Activated CD4-positive, alpha-beta T cell treated with anti-CD3 and anti-CD28 coated beads for 36 hours (primary cell): Measurements from ENCODE around the gene KIAA1217. TPM values are rescaled to one million over a fixed set of nuclear protein-coding genes. Genes with fewer than 3 reads are reported as not detected.

Experiments
- ATAC-seq: fragments of 200-7000 bp; cut with Tn5 transposase; one replicate; pipeline ENCODE4 v1.10.0; 2021; ENCODE audit warnings: mild to moderate bottlenecking, moderate library complexity
- CTCF ChIA-PET: fragments of 350-600 bp; sonication (Branson Sonifier 250); formaldehyde crosslinking; loops from one replicate; lab custom pipeline; 2021; ENCODE audit warnings: antibody characterized with exemption; lab: Charles Lee
- POLR2A ChIA-PET: fragments of 350-600 bp; sonication (Branson Sonifier 250); formaldehyde crosslinking; loops from one replicate; lab custom pipeline; 2021; ENCODE audit warnings: antibody characterized with exemption, inconsistent platforms; lab: Charles Lee
- DNase-seq: peaks from one replicate; pipeline ENCODE4 v3.0.0-alpha.2; 2020
- H3K27ac Mint-ChIP-seq: one replicate; pipeline ENCODE4 v1.8.0; 2021; ENCODE audit warnings: mixed read lengths
- H3K27me3 Mint-ChIP-seq: one replicate; pipeline ENCODE4 v1.8.0; 2021; ENCODE audit warnings: mixed read lengths
- H3K36me3 Mint-ChIP-seq: one replicate; pipeline ENCODE4 v1.8.0; 2021; ENCODE audit warnings: low read depth, mixed read lengths
- H3K4me1 Mint-ChIP-seq: one replicate; pipeline ENCODE4 v1.8.0; 2021; ENCODE audit warnings: mixed read lengths
- H3K4me3 Mint-ChIP-seq: one replicate; pipeline ENCODE4 v1.8.0; 2021; ENCODE audit warnings: mild to moderate bottlenecking, moderate library complexity, mixed read lengths
- H3K9me3 Mint-ChIP-seq: one replicate; pipeline ENCODE4 v1.8.0; 2021; ENCODE audit warnings: low read depth, mixed read lengths
- intact Hi-C, 2 experiments: fragments of 100-400 bp; cut with DNase I in 1 of 2; cut with micrococcal nuclease in 1 of 2; formaldehyde crosslinking; loops; one replicate each; pipeline versions ENCODE4 v1.14.2 to v1.15.1; 2022 to 2024; cut with DNase I, micrococcal nuclease
- total RNA-seq, 2 experiments: library from RNA; stranded (reverse); gene quantifications; one replicate each; pipeline ENCODE4 v1.2.3, GENCODE V29; 2021

Gene KIAA1217
- total RNA-seq, 2 experiments from 2014 or later: 0.53 to 0.60 TPM

GRCh38 chr10:24209946-24210491, 1.1 kb downstream of the KIAA1217 start:
- H3K27ac Mint-ChIP-seq: peak overlapping the region; percentile 84
- H3K27me3 Mint-ChIP-seq: peaks cover 40% of the 10 kb centered on the region
- H3K9me3 Mint-ChIP-seq: no peaks in the 10 kb centered on the region
- ATAC-seq (peak; percentile 84), DNase-seq (peak; percentile 82)
- peak overlapping the region; percentile 68 for H3K4me3 Mint-ChIP-seq
- ChIA-PET POLR2A (interaction anchor here (0.6 kb wide), 2 partner anchors 606 to 1780 kb away, joined by 3 to 12 read pairs; no protein-coding TSS in a partner anchor), CTCF (no interaction called here)
- H3K4me1 Mint-ChIP-seq: peaks cover 31% of the 10 kb centered on the region
- H3K36me3 Mint-ChIP-seq: no peaks in the 10 kb centered on the region
- intact Hi-C loops: loop anchor here (1.0 to 10.0 kb wide), 13 partner anchors 89 to 1113 kb away; partner anchors contain the start of genes ENKUR (in 1 of the 2), MSRB2 (in 1 of the 2), OTUD1 (in 1 of the 2) and THNSL1 (in 1 of the 2)

- Mint-ChIP-seq H3K4me3 (no peak overlapping the region), H3K36me3 (no peaks in the 10 kb centered on the region), H3K4me1 (peaks cover 31% of the 10 kb centered on the region), H3K9me3 (no peaks in the 10 kb centered on the region), H3K27ac (peak overlapping the region; percentile 12), H3K27me3 (peaks cover 41% of the 10 kb centered on the region)
- POLR2A ChIA-PET: interaction anchor here (0.6 kb wide), 1 partner anchor 1780 kb away, joined by 3 read pairs; no protein-coding TSS in a partner anchor
- DNase-seq (no peak), ATAC-seq (no peak)
- intact Hi-C loops: loop anchor here (1.0 to 5.0 kb wide), 6 partner anchors 89 to 847 kb away; no protein-coding TSS in a partner anchor
- CTCF ChIA-PET: no interaction called here
These were observed 1.6 kb downstream of the KIAA1217 start for GRCh38 chr10:24210501-24210900.

- ChIA-PET CTCF (no interaction called here), POLR2A (no interaction called here)
- H3K27me3 Mint-ChIP-seq: peaks cover 31% of the 10 kb centered on the region
- H3K4me1 Mint-ChIP-seq: peaks cover 21% of the 10 kb centered on the region
- H3K27ac Mint-ChIP-seq: no peak overlapping the region
- intact Hi-C loops: loop anchor here in 1 of 2 experiments (5.0 kb wide), 2 partner anchors 389 to 766 kb away; no protein-coding TSS in a partner anchor
- DNase-seq: no peak
- H3K9me3 Mint-ChIP-seq: no peaks in the 10 kb centered on the region
- H3K4me3 Mint-ChIP-seq: no peak overlapping the region
- ATAC-seq: no peak
- H3K36me3 Mint-ChIP-seq: no peaks in the 10 kb centered on the region
These were observed 4.3 kb downstream of the KIAA1217 start for GRCh38 chr10:24213266-24213665.

- intact Hi-C loops: loop anchor here in 1 of 2 experiments (5.0 kb wide), 2 partner anchors 388 to 767 kb away; no protein-coding TSS in a partner anchor
These were observed 4.9 kb downstream of the KIAA1217 start for GRCh38 chr10:24213881-24214280.

GRCh38 chr10:24214762-24215161, 5.8 kb downstream of the KIAA1217 start:
- H3K4me1 Mint-ChIP-seq: peaks cover 9% of the 10 kb centered on the region
- H3K27me3 Mint-ChIP-seq: peaks cover 29% of the 10 kb centered on the region
- no peaks in the 10 kb centered on the region for H3K9me3 Mint-ChIP-seq
- H3K4me3 Mint-ChIP-seq: no peak overlapping the region
- ATAC-seq (no peak), DNase-seq (no peak)
- ChIA-PET POLR2A (no interaction called here), CTCF (interaction anchor here (0.6 to 0.7 kb wide), 2 partner anchors 18 to 149 kb away, joined by 3 read pairs; no protein-coding TSS in a partner anchor)
- intact Hi-C loops: loop anchor here in 1 of 2 experiments (5.0 kb wide), 2 partner anchors 388 to 767 kb away; no protein-coding TSS in a partner anchor
- no peak overlapping the region for H3K27ac Mint-ChIP-seq
- H3K36me3 Mint-ChIP-seq: no peaks in the 10 kb centered on the region

More at GRCh38 chr10:24213881-24214280, 4.9 kb downstream of the KIAA1217 start:
- ChIA-PET POLR2A (no interaction called here), CTCF (interaction anchor here (0.6 kb wide), 1 partner anchor 150 kb away, joined by 3 read pairs; no protein-coding TSS in a partner anchor)
- Mint-ChIP-seq H3K27me3 (peaks cover 29% of the 10 kb centered on the region), H3K36me3 (no peaks in the 10 kb centered on the region), H3K27ac (no peak overlapping the region), H3K4me3 (no peak overlapping the region), H3K9me3 (no peaks in the 10 kb centered on the region), H3K4me1 (peaks cover 16% of the 10 kb centered on the region)
- DNase-seq (no peak), ATAC-seq (no peak)

- CTCF ChIA-PET: interaction anchor here (0.7 kb wide), 1 partner anchor 18 kb away, joined by 3 read pairs; no protein-coding TSS in a partner anchor
- no peak for ATAC-seq
- POLR2A ChIA-PET: no interaction called here
- intact Hi-C loops: no loop called here
- Mint-ChIP-seq H3K4me1 (peaks cover 4% of the 10 kb centered on the region), H3K9me3 (no peaks in the 10 kb centered on the region), H3K4me3 (no peak overlapping the region), H3K36me3 (no peaks in the 10 kb centered on the region), H3K27me3 (peaks cover 27% of the 10 kb centered on the region), H3K27ac (no peak overlapping the region)
- DNase-seq: no peak
These were observed 6.3 kb downstream of the KIAA1217 start for GRCh38 chr10:24215196-24215595.

GRCh38 chr10:24215603-24216002, 6.7 kb downstream of the KIAA1217 start:
- Mint-ChIP-seq H3K4me1 (peaks cover 1% of the 10 kb centered on the region), H3K4me3 (no peak overlapping the region), H3K9me3 (no peaks in the 10 kb centered on the region), H3K36me3 (no peaks in the 10 kb centered on the region), H3K27ac (no peak overlapping the region), H3K27me3 (peaks cover 25% of the 10 kb centered on the region)
- ATAC-seq: no peak
- intact Hi-C loops: no loop called here
- ChIA-PET POLR2A (no interaction called here), CTCF (interaction anchor here (0.7 kb wide), 1 partner anchor 19 kb away, joined by 3 read pairs; no protein-coding TSS in a partner anchor)
- no peak for DNase-seq

GRCh38 chr10:24219963-24220362, 11.0 kb downstream of the KIAA1217 start:
- DNase-seq: no peak
- Mint-ChIP-seq H3K27me3 (peaks cover 11% of the 10 kb centered on the region), H3K9me3 (no peaks in the 10 kb centered on the region), H3K4me1 (no peaks in the 10 kb centered on the region), H3K4me3 (no peak overlapping the region), H3K36me3 (no peaks in the 10 kb centered on the region), H3K27ac (no peak overlapping the region)
- no peak for ATAC-seq
- ChIA-PET CTCF (no interaction called here), POLR2A (no interaction called here)
- intact Hi-C loops: no loop called here

GRCh38 chr10:24223341-24223740, 14.4 kb downstream of the KIAA1217 start:
- no peaks in the 10 kb centered on the region for H3K36me3 Mint-ChIP-seq
- no peak for ATAC-seq
- H3K27me3 Mint-ChIP-seq: peaks cover 3% of the 10 kb centered on the region
- no peaks in the 10 kb centered on the region for H3K4me1 Mint-ChIP-seq
- no peak for DNase-seq
- H3K4me3 Mint-ChIP-seq: no peak overlapping the region
- POLR2A ChIA-PET: no interaction called here
- H3K27ac Mint-ChIP-seq: no peak overlapping the region
- H3K9me3 Mint-ChIP-seq: no peaks in the 10 kb centered on the region
- CTCF ChIA-PET: no interaction called here
- intact Hi-C loops: no loop called here

- CTCF ChIA-PET: no interaction called here
- Mint-ChIP-seq H3K36me3 (no peaks in the 10 kb centered on the region), H3K27ac (no peak overlapping the region), H3K4me3 (no peak overlapping the region), H3K27me3 (peaks cover 3% of the 10 kb centered on the region), H3K9me3 (no peaks in the 10 kb centered on the region), H3K4me1 (no peaks in the 10 kb centered on the region)
- intact Hi-C loops: no loop called here
- POLR2A ChIA-PET: no interaction called here
- DNase-seq (no peak), ATAC-seq (no peak)
These were observed 15.0 kb downstream of the KIAA1217 start for GRCh38 chr10:24223953-24224352.

GRCh38 chr10:24228642-24229041, 19.7 kb downstream of the KIAA1217 start:
- no peaks in the 10 kb centered on the region for H3K4me1 Mint-ChIP-seq
- H3K27ac Mint-ChIP-seq: no peak overlapping the region
- no peaks in the 10 kb centered on the region for H3K9me3 Mint-ChIP-seq
- ATAC-seq: no peak
- ChIA-PET POLR2A (no interaction called here), CTCF (interaction anchor here (0.6 kb wide), 2 partner anchors 39 to 285 kb away, joined by 3 read pairs; no protein-coding TSS in a partner anchor)
- no peak for DNase-seq
- intact Hi-C loops: no loop called here
- peaks cover 7% of the 10 kb centered on the region for H3K27me3 Mint-ChIP-seq
- no peaks in the 10 kb centered on the region for H3K36me3 Mint-ChIP-seq
- no peak overlapping the region for H3K4me3 Mint-ChIP-seq

GRCh38 chr10:24229909-24230308, 21.0 kb downstream of the KIAA1217 start:
- POLR2A ChIA-PET: no interaction called here

More at GRCh38 chr10:24229909-24230308, 21.0 kb downstream of the KIAA1217 start:
- no peaks in the 10 kb centered on the region for H3K4me1 Mint-ChIP-seq
- CTCF ChIA-PET: no interaction called here
- no peaks in the 10 kb centered on the region for H3K9me3 Mint-ChIP-seq
- H3K36me3 Mint-ChIP-seq: no peaks in the 10 kb centered on the region
- no peak overlapping the region for H3K27ac Mint-ChIP-seq
- H3K27me3 Mint-ChIP-seq: peaks cover 7% of the 10 kb centered on the region
- ATAC-seq (no peak), DNase-seq (no peak)
- no peak overlapping the region for H3K4me3 Mint-ChIP-seq
- intact Hi-C loops: no loop called here
